Mononuclear cell (primary cell): ENCODE data around the gene DCC. TPM values are rescaled to one million over a fixed set of nuclear protein-coding genes. Genes with fewer than 3 reads are reported as not detected.

ENCODE experiments used
- H3K27me3 ChIP-seq: 2 replicates; pipeline ENCODE4 v1.6.0; 2011; ENCODE audit warnings: low read length, control low read depth; ENCODE audit not compliant: insufficient read depth
- H3K4me1 ChIP-seq: 2 replicates; pipeline ENCODE4 v1.5.1; 2011; ENCODE audit warnings: mild to moderate bottlenecking, low read length, control low read depth; ENCODE audit not compliant: insufficient read depth
- H3K4me3 ChIP-seq: 2 replicates; pipeline ENCODE4 v1.5.1; 2011; ENCODE audit warnings: mild to moderate bottlenecking, low read length, moderate library complexity
- H3K9me3 ChIP-seq: 2 replicates; pipeline ENCODE4 v1.5.1; 2011; ENCODE audit warnings: low read depth, mild to moderate bottlenecking, control low read depth, low read length
- total RNA-seq: library from RNA; depleted of rRNA; stranded (reverse); fragments of >200 nt; gene quantifications from one replicate; pipeline ENCODE4 v1.2.3, GENCODE V29; 2012

Gene DCC
- total RNA-seq, 1 donor = under 0.01 TPM

DNA sequence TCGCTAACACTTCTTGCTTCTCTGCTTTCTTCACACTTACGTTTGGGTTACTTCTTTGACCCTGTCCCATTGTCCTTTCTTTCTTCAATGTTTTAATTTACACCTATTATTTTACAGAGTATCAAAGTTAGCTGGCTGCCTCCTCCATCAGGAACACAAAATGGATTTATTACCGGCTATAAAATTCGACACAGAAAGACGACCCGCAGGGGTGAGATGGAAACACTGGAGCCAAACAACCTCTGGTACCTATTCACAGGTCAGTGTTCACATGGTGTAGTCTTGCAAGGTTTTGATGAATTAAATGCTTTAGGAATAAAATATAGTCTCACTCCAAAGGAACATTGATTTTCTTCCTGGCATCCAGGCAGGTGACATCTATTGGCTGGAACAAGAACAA lies 965.5 kb downstream of the DCC start:
- Histone ChIP-seq H3K27me3 (no peaks in the 10 kb centered on the region), H3K4me1 (no peaks in the 10 kb centered on the region), H3K4me3 (no peak overlapping the region), H3K9me3 (no peaks in the 10 kb centered on the region)

DNA sequence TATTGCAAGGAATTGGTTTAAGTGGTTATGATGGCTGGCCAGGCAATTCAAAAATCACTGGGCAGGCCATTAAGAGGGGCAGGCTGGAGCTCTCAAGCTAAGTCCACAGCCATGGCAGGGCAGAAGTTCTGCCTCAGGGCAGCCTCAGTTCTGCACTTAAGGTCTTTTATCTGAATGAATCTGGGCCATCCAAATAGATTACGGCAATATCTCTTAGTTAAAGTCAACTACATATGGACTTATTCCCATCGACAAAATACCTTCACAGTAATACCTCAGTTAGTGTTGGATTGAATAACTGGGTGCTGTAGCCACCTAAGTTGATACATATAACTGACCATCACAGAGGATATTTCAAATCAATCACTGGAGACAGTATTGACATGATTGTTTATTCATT lies 979.6 kb downstream of the DCC start:
- Histone ChIP-seq H3K4me1 (no peaks in the 10 kb centered on the region), H3K9me3 (no peaks in the 10 kb centered on the region), H3K4me3 (no peak overlapping the region), H3K27me3 (no peaks in the 10 kb centered on the region)

GRCh38 chr18:53322163-53322562 lies 982.2 kb downstream of the DCC start:
- Histone ChIP-seq H3K4me3 (no peak overlapping the region), H3K9me3 (no peaks in the 10 kb centered on the region), H3K4me1 (no peaks in the 10 kb centered on the region), H3K27me3 (no peaks in the 10 kb centered on the region)

DNA sequence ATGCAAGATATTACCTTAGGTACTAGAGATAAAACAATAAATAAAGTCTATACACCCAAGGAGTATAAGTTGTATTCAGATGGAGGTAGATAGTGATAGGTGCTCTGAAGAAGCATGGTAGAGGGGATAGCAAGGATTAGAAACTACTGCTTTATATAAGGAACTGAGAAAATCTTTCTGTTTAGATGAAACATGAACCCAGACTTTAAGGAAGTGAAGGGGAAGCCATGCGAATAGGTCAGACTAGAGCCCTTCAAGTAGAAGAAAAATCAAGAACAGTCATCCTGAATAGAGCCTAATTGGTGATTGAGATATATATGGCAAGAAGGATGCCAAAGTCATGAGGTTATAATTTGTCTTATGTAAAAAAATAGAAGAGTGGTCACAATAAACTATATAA lies 984.4 kb downstream of the DCC start:
- Histone ChIP-seq H3K27me3 (no peaks in the 10 kb centered on the region), H3K4me1 (no peaks in the 10 kb centered on the region), H3K4me3 (no peak overlapping the region), H3K9me3 (no peaks in the 10 kb centered on the region)

GRCh38 chr18:53360501-53361443 lies 1020.8 kb downstream of the DCC start:
- H3K4me1 ChIP-seq = no peaks in the 10 kb centered on the region
- no peak overlapping the region for H3K4me3 ChIP-seq
- H3K9me3 ChIP-seq = no peaks in the 10 kb centered on the region
- H3K27me3 ChIP-seq = no peaks in the 10 kb centered on the region

- no peak overlapping the region for H3K4me3 ChIP-seq
- H3K9me3 ChIP-seq = no peaks in the 10 kb centered on the region
- H3K4me1 ChIP-seq = no peaks in the 10 kb centered on the region
- no peaks in the 10 kb centered on the region for H3K27me3 ChIP-seq
Measured at GRCh38 chr18:53375621-53376020, 1035.6 kb downstream of the DCC start.

- Histone ChIP-seq H3K4me3 (no peak overlapping the region), H3K9me3 (no peaks in the 10 kb centered on the region), H3K4me1 (no peaks in the 10 kb centered on the region), H3K27me3 (no peaks in the 10 kb centered on the region)
Measured at GRCh38 chr18:53380063-53380639, 1040.2 kb downstream of the DCC start.

- no peaks in the 10 kb centered on the region for H3K9me3 ChIP-seq
- H3K4me3 ChIP-seq = no peak overlapping the region
- no peaks in the 10 kb centered on the region for H3K27me3 ChIP-seq
- H3K4me1 ChIP-seq = no peaks in the 10 kb centered on the region
Measured at GRCh38 chr18:53382870-53383269, 1042.9 kb downstream of the DCC start.

GRCh38 chr18:53385889-53386288 lies 1045.9 kb downstream of the DCC start:
- Histone ChIP-seq H3K4me3 (no peak overlapping the region), H3K27me3 (no peaks in the 10 kb centered on the region), H3K4me1 (no peaks in the 10 kb centered on the region), H3K9me3 (no peaks in the 10 kb centered on the region)

DNA sequence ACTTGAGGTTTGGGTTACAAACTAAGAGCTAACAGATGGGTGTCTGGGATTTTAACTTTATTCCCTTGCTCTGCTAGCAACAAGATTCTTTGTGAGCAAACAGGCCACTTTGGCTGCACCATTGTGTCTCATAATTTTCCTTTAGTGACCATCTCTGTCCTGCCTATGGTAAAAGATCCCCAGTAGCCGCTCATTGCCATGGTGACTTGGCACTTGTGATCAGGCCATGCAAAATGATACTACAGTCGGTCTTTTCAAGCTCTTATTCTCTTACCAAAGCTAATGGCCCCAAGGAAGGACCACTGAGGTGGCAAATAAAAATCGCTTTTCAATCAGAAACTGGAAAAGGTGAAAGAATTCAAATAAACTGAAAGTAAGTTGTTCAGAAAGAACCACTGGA lies 1047.6 kb downstream of the DCC start:
- H3K4me3 ChIP-seq = no peak overlapping the region
- H3K27me3 ChIP-seq = no peaks in the 10 kb centered on the region
- H3K9me3 ChIP-seq = no peaks in the 10 kb centered on the region

GRCh38 chr18:53402670-53403069 lies 1062.7 kb downstream of the DCC start:
- Histone ChIP-seq H3K27me3 (no peaks in the 10 kb centered on the region), H3K4me3 (no peak overlapping the region), H3K4me1 (no peaks in the 10 kb centered on the region), H3K9me3 (no peaks in the 10 kb centered on the region)

More for the DNA sequence above, 1047.6 kb downstream of the DCC start:
- no peaks in the 10 kb centered on the region for H3K4me1 ChIP-seq

DNA sequence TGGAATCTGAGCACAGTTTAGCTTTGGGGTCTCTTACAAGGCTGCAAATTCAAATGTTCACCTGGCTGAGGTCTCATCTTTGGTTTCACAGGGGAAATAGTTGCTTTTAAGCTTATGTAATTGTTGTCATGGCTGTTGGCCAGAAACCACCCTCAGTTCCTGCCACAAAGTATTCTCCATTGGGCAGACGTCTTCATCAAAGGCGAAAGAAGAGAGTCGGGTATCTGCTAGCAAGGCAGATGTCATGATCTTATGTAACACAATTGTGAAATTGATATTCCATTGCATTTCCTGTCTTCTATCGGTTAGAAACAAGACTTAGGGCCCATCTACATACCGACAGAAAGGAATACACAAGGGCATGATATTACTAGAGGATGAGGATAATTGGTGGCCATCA lies 1068.3 kb downstream of the DCC start:
- no peaks in the 10 kb centered on the region for H3K9me3 ChIP-seq
- no peaks in the 10 kb centered on the region for H3K4me1 ChIP-seq
- no peak overlapping the region for H3K4me3 ChIP-seq
- H3K27me3 ChIP-seq = no peaks in the 10 kb centered on the region

DNA sequence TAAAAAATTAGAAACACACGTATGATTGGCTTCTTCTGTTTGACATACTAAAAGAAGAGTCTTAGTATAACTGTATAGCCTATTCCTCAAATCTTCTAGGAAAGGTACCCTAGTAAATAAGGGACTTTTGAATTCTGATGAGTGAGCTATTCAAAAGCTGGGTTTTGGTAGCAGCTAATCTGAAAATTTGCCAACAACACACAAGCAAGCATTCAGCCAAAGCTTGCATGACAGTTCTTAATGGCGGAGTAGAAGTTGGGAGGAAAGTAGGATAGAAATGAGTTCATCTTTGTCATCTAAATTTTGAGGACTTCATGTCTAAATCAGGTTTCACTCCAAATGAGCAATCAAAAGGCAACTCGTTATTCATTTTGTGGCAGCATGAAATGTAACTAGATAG lies 1071.5 kb downstream of the DCC start:
- Histone ChIP-seq H3K4me1 (no peaks in the 10 kb centered on the region), H3K4me3 (no peak overlapping the region), H3K9me3 (no peaks in the 10 kb centered on the region), H3K27me3 (no peaks in the 10 kb centered on the region)

- no peaks in the 10 kb centered on the region for H3K9me3 ChIP-seq
- no peak overlapping the region for H3K4me3 ChIP-seq
- H3K27me3 ChIP-seq = no peaks in the 10 kb centered on the region
- no peaks in the 10 kb centered on the region for H3K4me1 ChIP-seq
Measured at GRCh38 chr18:53417003-53417402, 1077.0 kb downstream of the DCC start.

GRCh38 chr18:53421869-53422268 lies 1081.9 kb downstream of the DCC start:
- Histone ChIP-seq H3K9me3 (no peaks in the 10 kb centered on the region), H3K27me3 (no peaks in the 10 kb centered on the region)

GRCh38 chr18:53422896-53423295 lies 1082.9 kb downstream of the DCC start:
- no peaks in the 10 kb centered on the region for H3K4me1 ChIP-seq
- H3K27me3 ChIP-seq = no peaks in the 10 kb centered on the region
- no peaks in the 10 kb centered on the region for H3K9me3 ChIP-seq
- no peak overlapping the region for H3K4me3 ChIP-seq

More at GRCh38 chr18:53421869-53422268, 1081.9 kb downstream of the DCC start:
- Histone ChIP-seq H3K4me1 (no peaks in the 10 kb centered on the region), H3K4me3 (no peak overlapping the region)
